ENCODE measurements around the gene MMRN2.
"Not testable (repeated sequence)": the region's sequence is repeated elsewhere in the genome, so short reads cannot be mapped to it uniquely, and the experiment has no call there.

DNA sequence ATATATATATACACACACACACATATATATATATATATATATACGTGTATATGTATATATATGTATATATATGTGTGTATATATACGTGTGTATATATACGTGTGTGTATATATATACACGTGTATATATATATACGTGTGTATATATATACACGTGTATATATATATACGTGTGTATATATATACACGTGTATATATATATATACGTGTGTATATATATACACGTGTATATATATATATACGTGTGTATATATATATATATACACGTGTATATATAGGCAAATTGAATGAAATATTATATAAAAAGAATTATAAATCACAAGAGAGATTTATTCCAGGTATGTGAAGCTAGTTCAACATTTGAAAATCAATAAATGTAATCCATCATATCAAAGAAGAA, 33.9 kb upstream of the MMRN2 start:
- TF ChIP-seq EZH2phosphoT487 (IDR thresholded peaks at IDR 0.05; ENCODE audit: insufficient read depth, low read depth); EZH2 (IDR thresholded peaks at IDR 0.05; ENCODE audit: insufficient read depth, poor library complexity, severe bottlenecking): not testable (repeated sequence)

Measured in GM23248 (cell line).